NT2/D1 (cell line): Measurements from ENCODE around the gene KMT2C.

Source experiments
- SUZ12 ChIP-seq: IDR thresholded peaks from 2 replicates; pipeline ENCODE4 v1.6.1; 2011; ENCODE audit not compliant: insufficient read length, insufficient read depth; ENCODE audit errors: extremely low read depth
- YY1 ChIP-seq: IDR thresholded peaks from 2 replicates; pipeline ENCODE4 v1.6.1; 2011; ENCODE audit not compliant: insufficient read length, insufficient read depth
- ZNF274 ChIP-seq: IDR thresholded peaks from 2 replicates; pipeline ENCODE4 v1.6.1; 2011; ENCODE audit warnings: mild to moderate bottlenecking, low read depth, low read length

DNA sequence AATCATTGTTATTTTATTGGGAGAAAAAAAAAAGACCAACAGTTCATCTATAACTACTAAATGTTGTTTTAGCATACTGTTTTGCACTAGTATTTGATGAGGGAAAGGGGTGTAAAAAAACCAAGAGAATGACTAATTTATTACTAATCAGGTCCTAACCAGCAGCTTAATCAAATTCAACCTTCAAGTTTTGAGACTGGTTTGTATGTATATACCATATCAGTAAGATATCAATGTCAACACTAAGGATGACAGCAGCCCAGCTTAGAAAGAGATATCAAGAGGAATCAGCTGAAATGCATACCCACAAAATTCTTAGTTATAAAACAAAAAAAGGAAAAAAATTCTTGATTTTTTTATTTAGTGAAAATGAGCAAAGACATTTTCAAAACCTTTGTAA, 122.6 kb downstream of the KMT2C start:
- TF ChIP-seq SUZ12, result no peak
- no peak for TF ChIP-seq ZNF274
- no peak for TF ChIP-seq YY1
